GM10266 (cell line): ENCODE measurements around the gene ADD3.

Source experiments
- DNase-seq: peaks from one replicate; pipeline ENCODE4 v3.0.0; 2012; ENCODE audit errors: extremely low spot score
- TF ChIP-seq, protein P1 (sequence below): IDR thresholded peaks from 2 replicates; pipeline ENCODE4 v1.5.1; 2012; ENCODE audit warnings: mild to moderate bottlenecking, low read depth; ENCODE audit not compliant: control insufficient read depth, insufficient read depth; ENCODE audit errors: missing control alignments

The ADD3 gene

DNA sequence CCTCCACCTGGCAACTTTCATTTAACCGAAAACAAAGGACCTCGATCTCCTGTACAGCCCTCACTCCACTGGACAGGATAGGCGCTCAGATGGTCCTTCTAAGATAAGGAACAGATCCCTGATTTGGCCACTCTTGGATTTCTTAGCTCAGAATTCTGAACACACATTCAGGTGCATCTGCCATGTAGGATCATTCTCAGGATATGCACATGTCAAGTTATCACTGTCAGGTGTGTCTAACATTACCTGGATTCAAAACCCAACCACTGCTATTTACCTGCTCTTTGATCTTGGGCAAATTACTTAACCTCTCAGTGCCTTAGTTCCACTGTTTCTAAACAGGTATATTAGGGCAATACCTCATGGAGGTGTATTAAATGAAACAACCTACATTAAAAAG is 12.2 kb upstream of the ADD3 start:
- DNase-seq, result no peak

DNA sequence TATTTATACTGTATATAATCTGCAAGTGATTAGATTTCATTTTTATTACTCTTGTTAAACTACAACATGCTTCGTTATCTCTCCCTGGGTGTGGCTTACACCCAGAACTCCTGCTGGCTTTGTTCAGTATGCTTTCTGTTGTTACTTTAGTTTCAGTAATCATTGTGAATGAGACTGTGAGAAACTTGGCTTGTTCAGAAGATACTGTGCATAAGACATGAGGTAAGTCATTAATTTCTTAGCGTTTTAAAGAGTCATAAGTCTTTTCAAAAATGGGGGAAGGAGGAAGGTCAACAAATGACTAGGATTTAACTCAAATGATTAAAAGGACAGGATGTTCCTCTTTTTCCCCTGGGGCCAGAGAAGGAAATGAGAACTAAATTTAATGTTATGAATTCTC is 11.6 kb upstream of the ADD3 start:
- TF ChIP-seq, protein P1, sequence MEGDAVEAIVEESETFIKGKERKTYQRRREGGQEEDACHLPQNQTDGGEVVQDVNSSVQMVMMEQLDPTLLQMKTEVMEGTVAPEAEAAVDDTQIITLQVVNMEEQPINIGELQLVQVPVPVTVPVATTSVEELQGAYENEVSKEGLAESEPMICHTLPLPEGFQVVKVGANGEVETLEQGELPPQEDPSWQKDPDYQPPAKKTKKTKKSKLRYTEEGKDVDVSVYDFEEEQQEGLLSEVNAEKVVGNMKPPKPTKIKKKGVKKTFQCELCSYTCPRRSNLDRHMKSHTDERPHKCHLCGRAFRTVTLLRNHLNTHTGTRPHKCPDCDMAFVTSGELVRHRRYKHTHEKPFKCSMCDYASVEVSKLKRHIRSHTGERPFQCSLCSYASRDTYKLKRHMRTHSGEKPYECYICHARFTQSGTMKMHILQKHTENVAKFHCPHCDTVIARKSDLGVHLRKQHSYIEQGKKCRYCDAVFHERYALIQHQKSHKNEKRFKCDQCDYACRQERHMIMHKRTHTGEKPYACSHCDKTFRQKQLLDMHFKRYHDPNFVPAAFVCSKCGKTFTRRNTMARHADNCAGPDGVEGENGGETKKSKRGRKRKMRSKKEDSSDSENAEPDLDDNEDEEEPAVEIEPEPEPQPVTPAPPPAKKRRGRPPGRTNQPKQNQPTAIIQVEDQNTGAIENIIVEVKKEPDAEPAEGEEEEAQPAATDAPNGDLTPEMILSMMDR, result no peak
- DNase-seq, result no peak

More for the DNA sequence above, 12.2 kb upstream of the ADD3 start:
- TF ChIP-seq, protein P1, result no peak

DNA sequence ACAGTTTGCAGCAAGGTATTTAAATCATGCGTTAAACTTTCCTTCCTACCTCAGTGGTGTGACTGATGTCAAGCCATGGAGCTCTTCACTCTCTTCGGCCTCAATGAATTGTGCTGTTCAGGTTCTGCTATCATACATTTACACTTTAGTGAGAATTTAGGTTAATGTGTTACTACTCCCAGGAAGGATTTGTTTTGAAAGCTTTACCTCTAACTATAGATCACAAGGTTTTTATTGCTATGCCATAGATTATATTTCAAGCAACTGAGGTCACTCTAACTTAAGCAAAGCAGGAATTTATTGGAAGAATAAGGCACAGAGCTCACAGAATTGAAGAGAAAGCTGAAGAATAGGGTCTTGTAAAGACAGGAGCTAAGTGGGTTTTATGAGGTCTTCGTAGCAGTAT is 11.0 kb upstream of the ADD3 start:
- TF ChIP-seq, protein P1, result no peak
- no peak for DNase-seq

DNA sequence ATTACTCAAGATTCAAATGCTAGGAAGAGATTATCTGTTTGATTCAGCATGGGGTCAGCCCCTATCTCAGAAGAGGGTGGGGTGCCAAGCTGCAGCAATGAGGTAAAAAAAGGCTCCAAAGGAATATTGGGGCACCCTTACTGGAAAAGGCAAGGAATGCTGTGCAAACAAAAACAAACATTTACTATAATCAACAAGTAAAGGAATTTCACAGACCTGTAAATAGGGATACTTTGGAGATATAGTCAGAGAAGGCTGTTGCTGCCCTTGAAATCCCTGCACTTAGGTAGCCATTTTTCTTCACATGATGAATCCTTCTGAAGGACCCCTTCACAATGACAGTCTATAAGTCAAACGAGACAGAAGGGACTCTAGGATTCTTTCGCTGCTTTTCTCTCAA is 10.6 kb upstream of the ADD3 start:
- no peak for DNase-seq
- TF ChIP-seq, protein P1, result no peak

DNA sequence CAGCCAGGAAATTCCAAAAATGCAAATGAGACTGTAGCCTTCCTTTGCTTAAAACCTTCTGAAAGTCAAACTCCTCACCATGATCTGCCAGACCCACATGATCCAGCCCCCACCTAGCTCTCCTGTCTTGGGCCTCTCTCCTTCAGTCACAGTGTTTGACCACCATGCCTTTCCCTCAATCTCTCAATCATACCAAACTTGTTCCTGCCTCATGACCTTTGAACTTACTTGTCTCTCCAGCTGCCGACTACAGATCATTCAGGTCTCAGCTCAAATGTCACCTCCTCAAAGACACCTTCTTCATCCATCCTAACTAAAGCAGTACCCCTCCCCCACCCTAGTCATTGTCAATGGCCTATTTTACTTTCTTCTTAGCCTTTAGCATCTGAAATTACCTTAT is 9.3 kb upstream of the ADD3 start:
- no peak for DNase-seq
- TF ChIP-seq, protein P1, result no peak

DNA sequence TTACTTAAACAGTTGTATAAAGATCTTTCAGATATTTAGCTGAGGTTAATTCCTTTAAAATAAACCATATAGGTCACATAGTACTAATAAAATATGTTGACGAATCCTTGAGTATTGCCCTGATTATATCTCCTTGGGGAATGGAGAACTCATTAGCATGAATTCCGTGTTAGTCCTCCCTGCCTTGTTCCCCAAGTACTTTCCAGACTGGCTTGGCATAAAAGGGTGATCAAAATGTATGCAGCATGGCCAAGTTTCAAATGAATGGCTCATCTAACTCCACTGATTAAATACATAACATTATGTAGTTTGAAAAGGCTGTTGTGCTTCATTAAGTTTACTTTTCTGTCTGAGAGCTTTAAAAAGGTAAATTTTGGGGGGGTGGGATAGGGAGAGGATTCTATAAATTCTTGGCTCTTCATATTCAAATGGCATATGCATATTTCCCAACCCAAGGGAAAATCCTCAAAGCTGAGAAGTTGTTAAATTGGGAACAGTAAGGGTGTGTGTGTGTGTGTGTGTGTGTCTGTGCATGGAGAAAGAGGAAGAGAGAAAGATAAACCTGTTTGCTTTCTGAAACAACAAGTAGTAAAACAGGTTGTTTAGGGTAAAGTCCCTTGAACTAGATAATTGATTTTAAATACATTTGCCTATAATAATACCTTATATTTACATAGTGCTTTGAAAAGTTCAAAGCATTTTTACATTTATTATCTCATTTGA is 4.8 kb upstream of the ADD3 start:
- DNase-seq, result no peak
- TF ChIP-seq, protein P1, result no peak

DNA sequence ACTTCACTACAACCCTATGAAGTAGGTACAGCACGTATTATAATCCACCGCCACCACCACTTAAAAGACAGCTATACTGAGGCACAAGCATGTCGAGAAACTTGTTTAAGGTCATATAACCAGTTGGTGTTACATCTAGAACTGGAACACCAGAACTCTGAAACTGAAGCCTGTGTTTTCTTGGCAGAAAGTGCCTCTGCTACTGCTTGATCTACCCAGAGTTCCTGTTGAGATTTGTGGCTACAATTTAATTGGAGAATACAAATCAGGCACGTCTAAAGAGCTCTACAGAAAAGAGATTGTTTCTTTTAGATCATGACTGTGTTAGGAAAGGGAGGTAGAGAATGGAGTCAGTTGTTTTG is 4.3 kb upstream of the ADD3 start:
- TF ChIP-seq, protein P1, result no peak
- no peak for DNase-seq
